BE2C (cell line): ENCODE data around the gene DMBT1.

ENCODE experiments used
- DNase-seq: peaks from one replicate; pipeline ENCODE4 v3.0.0-alpha.2; 2020
- H3K27me3 ChIP-seq: fragments of 250-450 bp; sonication (Bioruptor Pico); 2 replicates; pipeline ENCODE4 v1.5.1; 2020; ENCODE audit warnings: mild to moderate bottlenecking
- H3K36me3 ChIP-seq: fragments of 250-450 bp; sonication (Bioruptor Pico); 2 replicates; pipeline ENCODE4 v1.5.1; 2020; ENCODE audit warnings: mild to moderate bottlenecking
- H3K4me1 ChIP-seq: fragments of 250-450 bp; sonication (Bioruptor Pico); 2 replicates; pipeline ENCODE4 v1.5.1; 2020
- H3K4me3 ChIP-seq: 2 replicates; pipeline ENCODE4 v1.5.1; 2011; ENCODE audit warnings: low read depth, low read length
- H3K9me3 ChIP-seq: fragments of 250-450 bp; sonication (Bioruptor Pico); 2 replicates; pipeline ENCODE4 v1.5.1; 2020
- TF ChIP-seq, protein P1 (sequence below): IDR thresholded peaks from 2 replicates; pipeline ENCODE4 v1.5.1; 2012; ENCODE audit warnings: mild to moderate bottlenecking, low read depth, low read length

The DMBT1 gene

GRCh38 chr10:122550427-122550826 is 10.1 kb upstream of the DMBT1 start:
- Histone ChIP-seq H3K4me1 (no peaks in the 10 kb centered on the region), H3K4me3 (no peak overlapping the region), H3K27me3 (no peaks in the 10 kb centered on the region), H3K9me3 (no peaks in the 10 kb centered on the region), H3K36me3 (no peaks in the 10 kb centered on the region)
- TF ChIP-seq, protein P1, sequence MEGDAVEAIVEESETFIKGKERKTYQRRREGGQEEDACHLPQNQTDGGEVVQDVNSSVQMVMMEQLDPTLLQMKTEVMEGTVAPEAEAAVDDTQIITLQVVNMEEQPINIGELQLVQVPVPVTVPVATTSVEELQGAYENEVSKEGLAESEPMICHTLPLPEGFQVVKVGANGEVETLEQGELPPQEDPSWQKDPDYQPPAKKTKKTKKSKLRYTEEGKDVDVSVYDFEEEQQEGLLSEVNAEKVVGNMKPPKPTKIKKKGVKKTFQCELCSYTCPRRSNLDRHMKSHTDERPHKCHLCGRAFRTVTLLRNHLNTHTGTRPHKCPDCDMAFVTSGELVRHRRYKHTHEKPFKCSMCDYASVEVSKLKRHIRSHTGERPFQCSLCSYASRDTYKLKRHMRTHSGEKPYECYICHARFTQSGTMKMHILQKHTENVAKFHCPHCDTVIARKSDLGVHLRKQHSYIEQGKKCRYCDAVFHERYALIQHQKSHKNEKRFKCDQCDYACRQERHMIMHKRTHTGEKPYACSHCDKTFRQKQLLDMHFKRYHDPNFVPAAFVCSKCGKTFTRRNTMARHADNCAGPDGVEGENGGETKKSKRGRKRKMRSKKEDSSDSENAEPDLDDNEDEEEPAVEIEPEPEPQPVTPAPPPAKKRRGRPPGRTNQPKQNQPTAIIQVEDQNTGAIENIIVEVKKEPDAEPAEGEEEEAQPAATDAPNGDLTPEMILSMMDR = no peak
- DNase-seq = no peak

DNA sequence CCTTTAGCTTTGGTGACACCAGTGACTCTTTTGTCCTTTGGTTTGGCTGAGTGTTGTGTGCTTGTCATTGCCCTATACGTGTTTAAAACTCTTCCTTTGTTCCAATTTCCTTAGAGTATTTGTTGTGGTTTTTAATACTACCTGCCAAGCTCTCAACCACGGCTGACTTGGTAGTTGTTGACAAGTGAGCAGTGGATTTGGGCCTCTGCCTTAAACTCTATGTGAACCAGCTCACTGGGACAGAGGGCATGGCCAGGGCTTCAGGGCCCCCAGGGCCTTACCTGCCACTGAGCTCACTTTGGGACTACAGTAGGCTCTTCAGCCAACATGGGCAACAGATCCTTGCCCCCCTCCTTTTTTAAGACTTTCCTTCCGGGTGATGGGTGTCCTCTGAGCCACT is 9.6 kb upstream of the DMBT1 start:
- DNase-seq = no peak
- Histone ChIP-seq H3K36me3 (no peaks in the 10 kb centered on the region), H3K9me3 (no peaks in the 10 kb centered on the region), H3K4me1 (no peaks in the 10 kb centered on the region), H3K27me3 (no peaks in the 10 kb centered on the region), H3K4me3 (no peak overlapping the region)
- TF ChIP-seq, protein P1 = no peak

GRCh38 chr10:122551450-122551849 is 9.1 kb upstream of the DMBT1 start:
- H3K36me3 ChIP-seq = no peaks in the 10 kb centered on the region
- no peaks in the 10 kb centered on the region for H3K4me1 ChIP-seq
- no peaks in the 10 kb centered on the region for H3K9me3 ChIP-seq
- no peak overlapping the region for H3K4me3 ChIP-seq
- TF ChIP-seq, protein P1 = no peak
- H3K27me3 ChIP-seq = no peaks in the 10 kb centered on the region
- no peak for DNase-seq

GRCh38 chr10:122553341-122553740 is 7.2 kb upstream of the DMBT1 start:
- H3K27me3 ChIP-seq = no peaks in the 10 kb centered on the region
- H3K9me3 ChIP-seq = no peaks in the 10 kb centered on the region
- no peaks in the 10 kb centered on the region for H3K36me3 ChIP-seq
- H3K4me1 ChIP-seq = no peaks in the 10 kb centered on the region
- TF ChIP-seq, protein P1 = no peak
- no peak for DNase-seq
- H3K4me3 ChIP-seq = no peak overlapping the region

DNA sequence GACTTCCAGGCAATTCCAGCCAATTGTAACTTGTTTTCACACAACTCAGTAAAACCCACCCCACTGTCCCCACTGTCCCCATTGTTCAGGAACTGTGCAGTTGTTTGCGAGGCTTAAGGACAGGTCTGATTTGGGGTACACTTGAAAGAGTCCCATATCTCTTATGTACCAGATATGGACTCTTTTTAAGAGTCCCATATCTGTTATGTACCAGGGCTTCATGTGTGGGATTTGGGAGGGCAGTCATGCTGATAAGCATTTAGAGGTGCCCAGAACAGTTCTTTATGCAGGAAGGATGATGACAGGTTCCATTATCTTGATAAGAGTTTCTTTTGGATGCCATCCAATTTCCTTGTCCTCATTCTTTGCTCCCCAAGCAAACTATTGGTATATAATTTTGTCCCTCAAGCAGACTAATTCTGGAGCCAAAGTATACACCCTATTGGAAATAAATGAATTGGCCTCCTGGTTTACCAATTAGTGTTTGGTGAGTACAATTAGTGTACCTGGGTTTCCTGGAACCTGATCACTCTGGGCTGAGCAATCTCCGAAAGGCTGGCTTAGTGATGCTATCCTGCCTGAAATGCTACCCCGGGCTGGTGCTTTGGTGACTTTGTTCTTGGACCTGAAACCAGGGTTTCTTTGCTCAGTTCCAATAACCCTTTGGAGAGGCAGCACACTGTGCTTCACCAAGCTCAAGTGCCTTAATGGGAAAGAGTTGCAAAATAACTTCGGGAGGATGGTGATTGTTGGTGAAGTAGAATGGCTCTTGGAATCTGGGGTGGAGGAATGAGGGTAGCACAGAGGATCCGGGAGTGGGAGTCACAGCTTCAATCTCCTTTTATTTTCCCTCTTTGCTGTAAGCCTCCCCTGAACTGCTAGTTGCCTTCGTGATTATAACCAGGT is 6.2 kb upstream of the DMBT1 start:
- TF ChIP-seq, protein P1 = no peak
- DNase-seq = no peak
- Histone ChIP-seq H3K27me3 (peaks cover 1% of the 10 kb centered on the region; the same call in 1 of the 2 replicates), H3K36me3 (no peaks in the 10 kb centered on the region), H3K4me1 (no peaks in the 10 kb centered on the region), H3K4me3 (no peak overlapping the region), H3K9me3 (no peaks in the 10 kb centered on the region)

DNA sequence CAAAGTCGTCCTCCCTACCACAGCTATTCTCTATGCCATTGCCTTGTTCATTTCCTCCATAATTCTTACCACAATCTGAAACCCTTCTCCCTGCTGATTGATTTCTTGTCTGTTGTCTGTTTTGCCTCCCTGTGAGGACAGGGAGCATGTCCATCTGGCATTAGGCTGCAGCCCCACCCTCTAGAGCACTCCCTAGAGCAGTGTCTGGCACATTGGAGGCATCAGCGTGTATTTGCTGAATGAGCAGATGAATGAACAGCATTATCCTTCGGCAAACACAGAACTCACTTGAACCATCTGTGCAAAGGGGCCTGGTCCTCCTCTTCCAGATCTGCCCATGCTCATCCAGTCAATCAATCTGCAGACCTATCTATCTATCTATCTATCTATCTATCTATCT is 5.1 kb upstream of the DMBT1 start:
- peaks cover 4% of the 10 kb centered on the region; the same call in 1 of the 2 replicates for H3K27me3 ChIP-seq
- no peaks in the 10 kb centered on the region for H3K4me1 ChIP-seq
- H3K4me3 ChIP-seq = no peak overlapping the region
- no peaks in the 10 kb centered on the region for H3K36me3 ChIP-seq
- DNase-seq = no peak
- TF ChIP-seq, protein P1 = no peak
- H3K9me3 ChIP-seq = no peaks in the 10 kb centered on the region
